Liver (tissue), 9 donors: ENCODE measurements around the gene TNS1. TPM values are rescaled to one million over a fixed set of nuclear protein-coding genes. Genes with fewer than 3 reads are reported as not detected.

Experiments
- DNase-seq: peaks from one replicate; pipeline ENCODE4 v3.0.0-alpha.2; 2017; ENCODE audit warnings: low spot score
- H3K27ac ChIP-seq, 2 donors: one replicate each; pipeline ENCODE4 v1.7.0; 2013; ENCODE audit warnings: inconsistent platforms in 2 of 2, low read length in 2 of 2, control low read depth in 1 of 2, low read depth in 1 of 2, mild to moderate bottlenecking in 1 of 2
- H3K27me3 ChIP-seq, 4 donors: one replicate each; pipeline versions ENCODE4 v1.6.1 to v1.7.0; 2013; ENCODE audit warnings: low read length in 3 of 4, inconsistent platforms in 1 of 4, mild to moderate bottlenecking in 1 of 4, moderate library complexity in 1 of 4; ENCODE audit not compliant: control insufficient read depth in 4 of 4, insufficient read depth in 4 of 4
- H3K36me3 ChIP-seq, 4 donors: one replicate each; pipeline versions ENCODE4 v1.6.1 to v1.7.0; 2013; ENCODE audit warnings: low read length in 3 of 4, mild to moderate bottlenecking in 3 of 4, low read depth in 1 of 4, moderate library complexity in 1 of 4; ENCODE audit not compliant: control insufficient read depth in 4 of 4, insufficient read depth in 3 of 4
- H3K4me1 ChIP-seq, 4 donors: one replicate each; pipeline versions ENCODE4 v1.6.1 to v1.7.0; 2013; ENCODE audit warnings: low read length in 3 of 4, mild to moderate bottlenecking in 3 of 4, moderate library complexity in 1 of 4; ENCODE audit not compliant: control insufficient read depth in 4 of 4, insufficient read depth in 4 of 4
- H3K4me3 ChIP-seq, 3 donors: one replicate each; pipeline versions ENCODE4 v1.6.1 to v1.7.0; 2013; ENCODE audit warnings: low read length in 3 of 3, control low read depth in 1 of 3, low read depth in 1 of 3, mild to moderate bottlenecking in 1 of 3
- H3K9ac ChIP-seq, 2 donors: one replicate each; pipeline ENCODE4 v1.7.0; 2013; ENCODE audit warnings: low read length in 2 of 2, mild to moderate bottlenecking in 2 of 2, moderate library complexity in 2 of 2, control low read depth in 1 of 2, low read depth in 1 of 2
- H3K9me3 ChIP-seq, 4 donors: one replicate each; pipeline versions ENCODE4 v1.6.1 to v1.7.0; 2013; ENCODE audit warnings: low read length in 3 of 4; ENCODE audit not compliant: control insufficient read depth in 4 of 4
- ATF3 ChIP-seq: IDR thresholded peaks from 2 replicates; pipeline ENCODE4 v1.6.1; 2016; ENCODE audit warnings: antibody characterized with exemption
- CTCF ChIP-seq: fragments of 150-350 bp; IDR thresholded peaks from 2 replicates; pipeline ENCODE4 v1.5.1; 2017; ENCODE audit warnings: improper control_type of control experiment, low read depth, low read length; ENCODE audit not compliant: missing input control
- EGR1 ChIP-seq, 2 donors: IDR thresholded peaks; 2 replicates each; pipeline ENCODE4 v1.6.1; 2016 to 2018; ENCODE audit warnings: antibody characterized with exemption in 2 of 2, low read depth in 2 of 2
- FOXA1 ChIP-seq: IDR thresholded peaks from 2 replicates; pipeline ENCODE4 v1.6.1; 2016; ENCODE audit warnings: antibody characterized with exemption
- FOXA2 ChIP-seq: IDR thresholded peaks from 2 replicates; pipeline ENCODE4 v1.6.1; 2016; ENCODE audit warnings: antibody characterized with exemption
- GABPA ChIP-seq, 2 donors: IDR thresholded peaks in 1 of 2; conservative IDR thresholded peaks in 1 of 2; 2 replicates each; pipeline ENCODE4 v1.6.1; 2016; ENCODE audit warnings: antibody characterized with exemption in 2 of 2, mild to moderate bottlenecking in 1 of 2, moderate library complexity in 1 of 2
- HNF4A ChIP-seq, 2 donors: conservative IDR thresholded peaks; 2 replicates each; pipeline ENCODE4 v1.6.1; 2016; ENCODE audit warnings: antibody characterized with exemption in 2 of 2, mild to moderate bottlenecking in 2 of 2
- HNF4G ChIP-seq: IDR thresholded peaks from 2 replicates; pipeline ENCODE4 v1.6.1; 2016; ENCODE audit warnings: antibody characterized with exemption
- JUND ChIP-seq, 2 donors: IDR thresholded peaks; 2 replicates each; pipeline ENCODE4 v1.6.1; 2016; ENCODE audit warnings: antibody characterized with exemption in 2 of 2
- MAX ChIP-seq: IDR thresholded peaks from 2 replicates; pipeline ENCODE4 v1.6.1; 2016; ENCODE audit warnings: antibody characterized with exemption
- NR2F2 ChIP-seq: IDR thresholded peaks from 2 replicates; pipeline ENCODE4 v1.6.1; 2016; ENCODE audit warnings: antibody characterized with exemption
- RAD21 ChIP-seq, 2 donors: IDR thresholded peaks; 2 replicates each; pipeline ENCODE4 v1.6.1; 2016; ENCODE audit warnings: antibody characterized with exemption in 2 of 2, mild to moderate bottlenecking in 2 of 2
- REST ChIP-seq: IDR thresholded peaks from 2 replicates; pipeline ENCODE4 v1.6.1; 2016; ENCODE audit warnings: antibody characterized with exemption, mild to moderate bottlenecking
- RXRA ChIP-seq, 2 donors: IDR thresholded peaks; 2 replicates each; pipeline ENCODE4 v1.6.1; 2017 to 2018; ENCODE audit warnings: antibody characterized with exemption in 2 of 2, mild to moderate bottlenecking in 1 of 2
- SP1 ChIP-seq: IDR thresholded peaks from 2 replicates; pipeline ENCODE4 v1.6.1; 2018; ENCODE audit warnings: antibody characterized with exemption, mild to moderate bottlenecking
- TAF1 ChIP-seq: conservative IDR thresholded peaks from 2 replicates; pipeline ENCODE4 v1.6.1; 2016; ENCODE audit warnings: antibody characterized with exemption, mild to moderate bottlenecking
- YY1 ChIP-seq: IDR thresholded peaks from 2 replicates; pipeline ENCODE4 v1.6.1; 2016; ENCODE audit warnings: antibody characterized with exemption, mild to moderate bottlenecking
- ZBTB33 ChIP-seq: IDR thresholded peaks from 2 replicates; pipeline ENCODE4 v1.6.1; 2016; ENCODE audit warnings: antibody characterized with exemption
- WGBS: extraction: QIAGEN DNeasy Blood & Tissue Kit; methylation state at CpG from one replicate; pipeline ENCODE4 v1.1.7; 2013; 5-methylcytosine and 5-hydroxymethylcytosine counted together
- polyA plus RNA-seq, 2 donors: library from polyadenylated mRNA; stranded (reverse) in 1 of 2; unstranded in 1 of 2; fragments of 200-250 nt in 1 of 2; fragments of >200 nt in 1 of 2; fragmentation: Nextera tagmentation in 1 of 2; extraction: Ambion mirVana in 1 of 2; gene quantifications; one replicate each; pipeline versions ENCODE4 v1.2.1 to v1.2.3, GENCODE V29; 2013 to 2015
- total RNA-seq, 2 donors: library from RNA; depleted of rRNA; stranded (reverse); fragments of >200 nt; gene quantifications; one replicate each; pipeline ENCODE4 v1.2.3, GENCODE V29; 2014
- donor health status: healthy.
- donor health status: healthy.
- donor health status: healthy.
- donor health status: healthy.
- donor health status: healthy.

Gene TNS1
- total and polyA plus RNA-seq, 4 donors: 16.3 to 128 (median 57.3) TPM

- Histone ChIP-seq H3K9me3 (no peaks in the 10 kb centered on the region), H3K36me3 (no peaks in the 10 kb centered on the region), H3K4me1 (peaks cover 0 to 12% (median 9%) of the 10 kb centered on the region in 4 donors), H3K4me3 (peak overlapping the region in 1 of 3 donors; percentile 44), H3K9ac (no peak overlapping the region), H3K27ac (no peak overlapping the region), H3K27me3 (peaks cover 3 to 8% (median 5%) of the 10 kb centered on the region in 4 donors)
- no peak for DNase-seq
- TF ChIP-seq REST (no peak), EGR1 (IDR thresholded peaks at IDR 0.05; ENCODE audit: low read depth in 2 of 2) (no peak)
- WGBS: 4% methylated on average over 20 of the region's 20 CpGs
Measured at GRCh38 chr2:218009765-218010139, 7.0 kb upstream of the TNS1 start.

- Histone ChIP-seq H3K27ac (no peak overlapping the region), H3K27me3 (peaks cover 3 to 8% (median 5%) of the 10 kb centered on the region in 4 donors), H3K9me3 (no peaks in the 10 kb centered on the region), H3K4me1 (peaks cover 0 to 12% (median 9%) of the 10 kb centered on the region in 4 donors), H3K36me3 (no peaks in the 10 kb centered on the region), H3K4me3 (no peak overlapping the region), H3K9ac (no peak overlapping the region)
- DNase-seq: no peak
- 17% methylated on average over 8 of the region's 8 CpGs for WGBS
- TF ChIP-seq YY1 (no peak), MAX (no peak), GABPA (IDR thresholded peaks at IDR 0.05 in 1 of 2, conservative IDR thresholded peaks at IDR 0.05 in 1 of 2) (no peak), FOXA2 (no peak), ATF3 (no peak), JUND (IDR thresholded peaks at IDR 0.05) (no peak), SP1 (no peak), RXRA (IDR thresholded peaks at IDR 0.05) (no peak), HNF4G (no peak), HNF4A (conservative IDR thresholded peaks at IDR 0.05) (no peak), NR2F2 (no peak), ZBTB33 (no peak), REST (no peak), EGR1 (IDR thresholded peaks at IDR 0.05; ENCODE audit: low read depth in 2 of 2) (no peak), TAF1 (no peak), FOXA1 (no peak), RAD21 (IDR thresholded peaks at IDR 0.05) (no peak), CTCF (no peak)
Measured at GRCh38 chr2:218009231-218009630, 6.4 kb upstream of the TNS1 start.
